Skin epidermis (tissue), 12 donors: Measurements from ENCODE around the gene SH3GLB2.
"Not testable (repeated sequence)": the region's sequence is repeated elsewhere in the genome, so short reads cannot be mapped to it uniquely, and the experiment has no call there.

Source experiments
- H3K27ac ChIP-seq, 21 experiments: fragments of 200-600 bp; sonication (generic) in 11 of 21; one replicate each; pipeline ENCODE4 v1.5.0; 2020; ENCODE audit warnings: mild to moderate bottlenecking in 3 of 21, inconsistent platforms in 2 of 21, moderate library complexity in 2 of 21
- H3K4me3 ChIP-seq, 7 experiments: fragments of 200-600 bp; sonication (generic) in 2 of 7; one replicate each; pipeline ENCODE4 v1.5.0; 2020; ENCODE audit warnings: inconsistent platforms in 2 of 7, mild to moderate bottlenecking in 2 of 7, moderate library complexity in 1 of 7

The SH3GLB2 gene

GRCh38 chr9:129006328-129007034, 21.6 kb downstream of the SH3GLB2 start:
- Histone ChIP-seq H3K27ac (peak overlapping the region in 2 of 21 experiments; percentile 31 to 34), H3K4me3 (no peak overlapping the region)

DNA sequence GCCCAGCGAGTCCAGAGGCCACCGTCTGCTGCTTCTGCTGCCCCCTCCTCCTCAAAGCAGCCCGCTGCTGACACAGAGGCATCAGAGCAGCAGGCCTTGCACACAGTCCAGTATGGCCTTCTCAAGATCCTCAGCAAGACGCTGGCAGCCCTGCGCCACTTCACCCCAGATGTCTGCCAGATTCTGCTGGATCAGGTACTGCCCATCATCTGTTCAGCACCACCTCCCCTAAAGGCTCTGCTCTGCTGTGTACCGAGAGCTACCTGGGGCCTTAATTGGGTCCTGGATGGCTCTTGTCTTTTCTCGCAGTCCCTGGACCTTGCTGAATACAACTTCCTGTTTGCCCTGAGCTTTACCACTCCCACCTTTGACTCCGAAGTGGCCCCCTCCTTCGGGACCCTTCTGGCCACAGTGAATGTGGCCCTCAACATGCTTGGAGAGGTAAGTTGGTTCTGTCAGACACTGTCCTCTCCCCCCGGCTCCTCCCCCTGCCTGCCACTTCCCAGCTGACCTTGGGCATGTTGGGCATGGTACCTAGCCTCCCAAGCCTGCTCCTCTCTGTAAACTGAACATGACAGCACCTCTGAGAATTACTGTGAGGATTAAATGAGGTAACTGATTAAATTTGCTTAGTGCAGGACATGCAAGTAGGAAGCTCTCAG, 22.7 kb downstream of the SH3GLB2 start:
- Histone ChIP-seq H3K4me3 (no peak overlapping the region), H3K27ac (no peak overlapping the region)

DNA sequence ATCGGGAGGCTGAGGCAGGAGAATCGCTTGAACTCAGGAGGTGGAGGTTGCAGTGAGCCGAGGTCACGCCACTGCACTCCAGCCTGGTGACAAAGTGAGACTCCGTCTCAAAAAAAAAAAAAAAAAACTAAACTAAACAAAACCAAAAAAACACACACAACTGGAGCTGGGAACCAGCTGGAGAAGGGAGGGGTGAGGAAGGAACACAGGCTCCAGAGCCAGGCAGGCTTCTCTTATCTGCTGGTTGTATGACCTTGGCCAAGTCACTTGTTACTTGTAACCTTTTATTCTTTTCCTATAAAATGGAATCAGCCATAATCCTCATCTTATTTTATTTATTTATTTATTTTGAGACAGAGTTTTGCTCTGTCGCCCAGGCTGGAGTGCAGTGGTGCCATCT, 24.0 kb downstream of the SH3GLB2 start:
- H3K4me3 ChIP-seq, H3K27ac ChIP-seq: not testable (repeated sequence)

GRCh38 chr9:129002992-129003391, 25.1 kb downstream of the SH3GLB2 start:
- Histone ChIP-seq H3K4me3 (no peak overlapping the region), H3K27ac (no peak overlapping the region)

GRCh38 chr9:129001504-129002325, 26.4 kb downstream of the SH3GLB2 start:
- H3K4me3 ChIP-seq = no peak overlapping the region
- no peak overlapping the region for H3K27ac ChIP-seq

GRCh38 chr9:128999581-129000206, 28.4 kb downstream of the SH3GLB2 start:
- Histone ChIP-seq H3K27ac (no peak overlapping the region), H3K4me3 (no peak overlapping the region)

GRCh38 chr9:128998462-128998861, 29.7 kb downstream of the SH3GLB2 start:
- Histone ChIP-seq H3K4me3 (no peak overlapping the region), H3K27ac (peak overlapping the region in 3 of 21 experiments; percentile 13 to 38 (median 14))

- no peak overlapping the region for H3K27ac ChIP-seq
These were observed 32.3 kb downstream of the SH3GLB2 start for GRCh38 chr9:128995791-128996190.

GRCh38 chr9:128992995-128993394, 35.1 kb downstream of the SH3GLB2 start:
- Histone ChIP-seq H3K27ac (no peak overlapping the region), H3K4me3 (no peak overlapping the region)

More at GRCh38 chr9:128995791-128996190, 32.3 kb downstream of the SH3GLB2 start:
- H3K4me3 ChIP-seq = no peak overlapping the region

- H3K27ac ChIP-seq = peak overlapping the region in 10 of 21 experiments; percentile 5 to 69 (median 40)
- no peak overlapping the region for H3K4me3 ChIP-seq
These were observed 40.3 kb downstream of the SH3GLB2 start for GRCh38 chr9:128987805-128988204.

- Histone ChIP-seq H3K27ac (peak overlapping the region in 3 of 21 experiments; percentile 14 to 35 (median 33)), H3K4me3 (no peak overlapping the region)
These were observed 41.5 kb downstream of the SH3GLB2 start for GRCh38 chr9:128986671-128987070.

DNA sequence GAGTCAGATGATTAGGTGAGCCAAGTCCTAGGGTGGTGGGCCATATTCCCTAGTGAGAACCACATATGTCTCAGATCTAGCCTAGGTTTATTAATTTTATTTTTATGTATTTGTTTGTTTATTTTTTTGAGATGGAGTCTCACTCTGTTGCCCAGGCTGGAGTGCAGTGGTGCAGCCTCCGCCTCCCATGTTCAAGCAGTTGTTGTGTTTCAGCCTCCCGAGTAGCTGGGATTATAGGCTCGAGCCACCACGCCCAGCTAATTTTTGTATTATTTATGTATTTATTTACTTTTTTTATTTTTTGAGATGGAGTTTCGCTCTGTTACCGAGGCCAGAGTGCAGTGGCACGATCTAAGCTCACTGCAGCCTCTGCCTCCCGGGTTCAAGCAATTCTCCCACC, 44.6 kb downstream of the SH3GLB2 start:
- no peak overlapping the region for H3K27ac ChIP-seq
- no peak overlapping the region for H3K4me3 ChIP-seq

GRCh38 chr9:128979111-128979510, 49.0 kb downstream of the SH3GLB2 start:
- Histone ChIP-seq H3K4me3 (no peak overlapping the region), H3K27ac (no peak overlapping the region)

GRCh38 chr9:128972956-128973355, 55.2 kb downstream of the SH3GLB2 start:
- no peak overlapping the region for H3K27ac ChIP-seq
- H3K4me3 ChIP-seq = no peak overlapping the region

GRCh38 chr9:128969491-128969890, 58.6 kb downstream of the SH3GLB2 start:
- Histone ChIP-seq H3K27ac (no peak overlapping the region), H3K4me3 (no peak overlapping the region)

GRCh38 chr9:128961403-128961802, 66.7 kb downstream of the SH3GLB2 start:
- not testable (repeated sequence) for H3K27ac ChIP-seq, H3K4me3 ChIP-seq
